ENCODE data around the gene WFDC10B.

Gene WFDC10B

GRCh38 chr20:45636513-45636912 lies 68.3 kb downstream of the WFDC10B start:
- H3K27ac ChIP-seq = no peak overlapping the region
- H3K4me3 ChIP-seq = no peak overlapping the region
- no peak overlapping the region for H3K9ac ChIP-seq
- H4K20me1 ChIP-seq = no peaks in the 10 kb centered on the region
- no peak for TF ChIP-seq Cebpa-rat (IDR thresholded peaks at IDR 0.05)
- no peaks in the 10 kb centered on the region for H3K27me3 ChIP-seq
- peaks cover 0 to 3% (median 0%) of the 10 kb centered on the region in 10 experiments; a peak in 6 of 20 replicates for H3K4me1 ChIP-seq
- no peak overlapping the region for H3K4me2 ChIP-seq
- H3K36me3 ChIP-seq = no peaks in the 10 kb centered on the region
- H3K9me3 ChIP-seq (replicated peaks in 1 of 11) = peaks cover 0 to 4% (median 0%) of the 10 kb centered on the region in 11 experiments; a peak in 2 of 22 replicates

Measured in BLaER1 treated with 17β-estradiol and CSF1 and Interleukin-3, amounts not matched to agents 10 nM and 100 nM (cell line).